GM21723 (cell line): ENCODE data around the gene IL36RN.
"Not testable (repeated sequence)": the region's sequence is repeated elsewhere in the genome, so short reads cannot be mapped to it uniquely, and the experiment has no call there.

Experiments used
- ATAC-seq: cut with Tn5 transposase; IDR thresholded peaks from one replicate; pipeline ENCODE4 v1.9.1; 2021; ENCODE audit warnings: mild to moderate bottlenecking, moderate library complexity; ENCODE audit not compliant: unreplicated experiment

Gene IL36RN

DNA sequence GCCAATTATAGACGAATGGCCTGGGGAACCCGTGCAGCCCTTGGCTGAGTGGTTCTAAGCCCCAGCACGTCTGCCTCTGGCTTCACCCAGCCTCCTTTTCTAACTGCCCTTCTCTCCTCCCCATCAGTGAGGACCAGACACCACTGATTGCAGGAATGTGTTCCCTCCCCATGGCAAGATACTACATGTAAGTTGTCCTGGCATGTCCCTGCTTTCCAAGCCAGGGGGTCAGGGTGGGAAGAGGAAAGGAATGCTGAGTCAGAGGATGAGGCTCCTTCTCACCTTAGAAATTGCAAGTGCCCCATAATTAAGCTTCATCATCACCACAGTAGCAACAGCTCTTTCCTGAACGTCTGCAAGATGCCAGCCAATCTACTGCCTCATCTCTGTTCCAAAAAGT, 13.6 kb downstream of the IL36RN start:
- no peak for ATAC-seq

- no peak for ATAC-seq
These were observed 14.4 kb downstream of the IL36RN start for GRCh38 chr2:113073325-113073834.

DNA sequence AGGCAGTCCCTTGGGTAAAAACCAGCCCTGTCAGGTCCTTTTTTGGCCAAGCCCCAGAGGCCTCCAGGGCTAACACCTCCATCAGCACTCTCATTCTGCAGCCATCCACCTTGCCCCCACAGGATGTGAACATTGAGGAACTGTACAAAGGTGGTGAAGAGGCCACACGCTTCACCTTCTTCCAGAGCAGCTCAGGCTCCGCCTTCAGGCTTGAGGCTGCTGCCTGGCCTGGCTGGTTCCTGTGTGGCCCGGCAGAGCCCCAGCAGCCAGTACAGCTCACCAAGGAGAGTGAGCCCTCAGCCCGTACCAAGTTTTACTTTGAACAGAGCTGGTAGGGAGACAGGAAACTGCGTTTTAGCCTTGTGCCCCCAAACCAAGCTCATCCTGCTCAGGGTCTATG, 16.0 kb downstream of the IL36RN start:
- ATAC-seq, result no peak

DNA sequence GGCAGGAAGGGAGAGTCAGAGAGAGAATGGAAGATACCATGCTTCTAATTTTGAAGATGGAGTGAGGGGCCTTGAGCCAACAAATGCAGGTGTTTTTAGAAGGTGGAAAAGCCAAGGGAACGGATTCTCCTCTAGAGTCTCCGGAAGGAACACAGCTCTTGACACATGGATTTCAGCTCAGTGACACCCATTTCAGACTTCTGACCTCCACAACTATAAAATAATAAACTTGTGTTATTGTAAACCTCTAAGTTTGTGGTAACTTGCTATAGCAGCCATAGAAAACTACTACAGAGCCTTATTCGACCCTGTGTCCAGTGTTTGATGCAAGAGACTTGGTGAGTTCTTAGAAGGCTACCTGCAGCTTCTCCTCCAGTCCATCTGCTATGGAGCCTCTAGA, 16.6 kb downstream of the IL36RN start:
- ATAC-seq, result no peak

DNA sequence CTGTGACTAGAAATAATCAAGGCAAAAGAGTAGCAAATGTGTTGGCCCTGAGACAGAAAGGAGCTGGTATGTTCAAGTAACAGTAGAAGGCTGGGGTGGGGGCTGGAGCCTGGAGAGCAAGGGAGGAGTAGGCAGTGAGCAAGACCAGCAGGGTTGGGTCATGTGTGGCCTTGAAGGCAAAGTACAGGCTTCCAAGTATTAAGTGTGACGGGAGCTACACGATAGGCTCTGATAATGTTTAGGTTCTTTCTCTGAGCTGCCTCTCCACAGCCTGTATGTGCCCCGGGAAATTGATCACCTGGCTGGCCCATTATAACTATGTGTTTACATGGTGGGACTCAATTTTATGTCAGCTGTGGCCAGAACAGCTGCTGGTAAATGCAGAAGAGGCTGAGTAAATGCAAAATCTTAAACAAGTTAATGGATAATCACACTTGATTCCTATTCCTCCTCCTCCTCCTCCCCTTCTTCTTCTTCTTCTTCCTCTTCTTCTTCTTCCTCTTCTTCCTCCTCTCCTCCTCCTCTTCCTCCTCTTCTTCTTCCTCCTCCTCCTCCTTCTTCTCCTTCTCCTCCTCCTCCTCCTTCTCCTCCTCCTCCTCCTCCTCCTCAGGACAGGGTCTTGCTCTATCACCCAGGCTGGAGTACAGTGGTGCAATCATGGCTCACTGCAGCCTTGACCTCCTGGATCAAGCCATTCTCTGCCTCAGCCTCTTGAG, 18.1 kb downstream of the IL36RN start:
- no peak for ATAC-seq

DNA sequence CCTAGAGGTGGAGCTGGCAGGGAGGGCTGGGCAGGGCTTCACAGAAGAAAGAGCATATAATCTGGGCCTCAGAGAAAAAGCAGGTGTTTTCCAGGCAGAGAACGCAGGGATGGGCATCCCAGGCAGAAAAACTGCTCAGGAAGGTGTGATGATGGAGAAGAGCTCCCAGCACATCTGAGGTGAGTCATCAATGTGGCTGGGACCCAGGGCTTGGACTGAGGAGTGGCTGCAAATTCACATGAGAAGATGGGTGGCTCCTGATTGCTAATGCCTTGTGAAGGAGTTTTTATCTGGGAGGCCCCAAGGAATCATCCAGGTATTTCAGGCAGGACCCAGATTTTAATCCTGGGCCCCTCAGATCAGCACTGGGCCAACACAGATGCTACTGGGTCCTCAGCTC, 18.9 kb downstream of the IL36RN start:
- ATAC-seq, result no peak

GRCh38 chr2:113078350-113078839, 19.4 kb downstream of the IL36RN start:
- no peak for ATAC-seq

DNA sequence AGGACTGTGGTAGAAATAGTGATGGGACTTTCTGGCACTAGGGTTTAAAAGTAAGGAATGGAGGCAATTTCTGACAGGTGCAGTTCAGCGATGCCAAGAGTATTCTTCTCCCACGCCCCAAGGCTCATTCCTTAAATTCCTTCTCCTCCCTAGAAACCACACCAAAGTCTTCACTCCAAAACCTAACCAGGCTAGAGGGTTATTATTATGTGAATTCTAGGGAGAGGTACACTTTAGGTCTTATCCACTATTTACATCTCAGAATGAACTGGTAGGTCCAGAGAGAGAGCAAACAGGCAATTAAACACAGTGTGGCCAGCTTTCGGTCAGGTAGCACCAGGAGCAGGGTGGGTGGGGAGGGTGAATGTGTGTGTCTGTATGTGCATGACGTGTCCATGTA, 20.1 kb downstream of the IL36RN start:
- no peak for ATAC-seq

GRCh38 chr2:113080134-113080533, 21.1 kb downstream of the IL36RN start:
- ATAC-seq, result peak; percentile 54

DNA sequence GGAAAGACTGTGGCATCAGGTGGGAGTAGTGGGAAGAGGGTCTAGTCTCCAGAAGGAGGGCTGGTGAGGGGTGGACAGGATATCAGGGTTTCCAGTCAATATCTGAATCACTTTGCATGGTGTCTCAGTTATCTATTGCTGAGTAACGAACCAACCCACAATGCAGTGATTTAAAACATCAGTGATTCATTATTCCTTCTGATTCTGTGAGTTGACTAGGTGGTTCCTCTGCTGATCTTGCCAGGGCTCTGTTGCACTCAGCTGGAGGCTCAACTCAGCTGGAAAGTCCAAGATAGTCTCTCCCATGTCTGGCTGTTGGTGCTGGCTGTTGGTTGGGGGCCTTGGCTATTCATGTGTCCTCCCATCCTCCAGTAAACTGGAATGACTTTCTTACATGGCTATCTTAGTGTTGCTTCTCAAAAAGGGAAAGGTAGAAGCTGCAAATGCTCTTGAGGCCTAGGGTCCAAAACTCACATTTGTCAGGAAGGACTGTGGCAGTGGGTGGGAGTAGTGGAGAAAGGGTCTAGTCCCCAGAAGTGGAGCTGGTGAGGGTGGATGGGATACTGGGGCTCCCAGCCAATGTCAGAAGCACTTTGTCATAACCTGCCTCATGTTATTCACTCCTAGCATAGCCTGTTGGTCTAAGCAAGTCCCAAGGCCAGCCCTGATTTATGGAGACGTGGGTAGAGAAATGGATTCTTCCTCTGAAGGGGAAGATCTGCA, 22.7 kb downstream of the IL36RN start:
- no peak for ATAC-seq

GRCh38 chr2:113083296-113083695, 24.3 kb downstream of the IL36RN start:
- no peak for ATAC-seq

DNA sequence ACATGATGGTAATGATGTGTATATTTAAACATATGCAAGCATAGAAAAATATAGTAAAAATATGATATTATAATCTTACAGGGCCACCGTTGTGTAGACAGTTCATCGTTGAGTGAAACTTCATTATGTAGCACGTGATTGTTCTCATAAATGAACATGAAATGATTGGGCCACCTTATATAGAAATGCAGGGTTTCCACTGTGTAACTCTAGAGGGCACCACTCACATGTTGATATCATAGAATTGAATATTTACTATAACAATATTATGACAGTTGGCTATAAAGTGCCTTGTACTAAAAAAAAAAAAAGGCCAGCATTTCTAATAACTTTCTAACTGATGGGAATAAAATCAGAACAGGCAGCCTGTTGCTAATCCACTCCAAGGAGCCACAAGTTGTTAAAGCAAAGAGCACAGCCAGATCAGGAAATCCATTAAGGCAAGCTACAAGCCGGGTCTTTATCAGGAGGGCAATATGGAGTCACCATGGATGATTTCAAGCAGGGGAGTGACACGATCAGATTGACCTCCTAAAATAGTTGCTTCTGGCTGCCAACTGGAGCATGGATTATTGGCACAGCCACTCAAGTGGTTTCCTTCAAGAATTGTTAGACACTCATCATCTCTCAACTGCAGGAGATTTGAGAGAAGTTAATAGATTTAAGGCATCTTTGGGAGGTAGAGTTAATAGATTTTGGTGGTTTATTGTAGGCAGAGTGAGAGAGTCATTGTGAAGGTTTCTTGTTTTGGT, 25.4 kb downstream of the IL36RN start:
- no peak for ATAC-seq

- no peak for ATAC-seq
These were observed 26.5 kb downstream of the IL36RN start for GRCh38 chr2:113085542-113085941.

GRCh38 chr2:113088213-113088992, 29.4 kb downstream of the IL36RN start:
- no peak for ATAC-seq

GRCh38 chr2:113089916-113090315, 30.9 kb downstream of the IL36RN start:
- no peak for ATAC-seq

GRCh38 chr2:113091231-113091896, 32.4 kb downstream of the IL36RN start:
- ATAC-seq, result no peak

GRCh38 chr2:113092864-113093612, 34.0 kb downstream of the IL36RN start:
- no peak for ATAC-seq

DNA sequence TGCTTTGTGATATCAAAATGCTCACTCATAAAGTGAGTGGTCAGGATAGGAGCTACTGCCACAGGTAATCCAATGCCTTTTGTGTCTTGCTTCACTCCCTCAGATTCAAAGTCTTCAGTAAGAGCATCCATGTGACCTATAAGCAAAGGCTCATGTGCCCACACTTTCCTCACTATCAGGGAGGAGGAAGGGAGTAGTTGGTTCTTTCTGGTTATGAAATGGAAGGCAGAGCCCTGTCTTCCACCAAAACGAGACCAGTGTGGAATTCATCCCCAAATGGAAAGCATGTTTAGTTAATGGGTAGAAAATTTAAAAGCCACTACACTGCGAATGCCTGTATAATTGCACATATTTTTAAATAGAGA, 34.6 kb downstream of the IL36RN start:
- no peak for ATAC-seq

DNA sequence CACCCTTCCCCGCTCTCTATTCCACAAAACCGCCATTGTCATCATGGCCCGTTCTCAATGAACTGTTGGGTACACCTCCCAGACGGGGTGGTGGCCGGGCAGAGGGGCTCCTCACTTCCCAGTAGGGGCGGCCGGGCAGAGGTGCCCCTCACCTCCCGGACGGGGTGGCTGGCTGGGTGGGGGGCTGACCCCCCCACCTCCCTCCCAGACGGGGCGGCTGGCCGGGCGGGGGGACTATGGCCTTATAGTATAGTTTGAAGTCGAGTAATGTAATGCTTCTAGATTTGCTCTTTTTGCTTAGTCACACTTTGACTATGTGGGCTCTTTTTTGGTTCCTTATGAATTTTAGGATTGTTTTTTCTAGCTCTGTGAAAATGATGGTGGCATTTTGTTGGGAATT, 37.3 kb downstream of the IL36RN start:
- ATAC-seq, result not testable (repeated sequence)
